ENCODE results near the gene RNF8. TPM values are rescaled to one million over a fixed set of nuclear protein-coding genes. Genes with fewer than 3 reads are reported as not detected.
A peak's percentile ranks its signal among the peaks of the same experiment; 100 is the strongest.

Gene RNF8
- total and polyA plus RNA-seq, 9 of the 15 experiments (the other 6 are each of a cell fraction or from before 2014, with no cell fraction given), result 10.6 to 47.0 (median 37.5) TPM

DNA sequence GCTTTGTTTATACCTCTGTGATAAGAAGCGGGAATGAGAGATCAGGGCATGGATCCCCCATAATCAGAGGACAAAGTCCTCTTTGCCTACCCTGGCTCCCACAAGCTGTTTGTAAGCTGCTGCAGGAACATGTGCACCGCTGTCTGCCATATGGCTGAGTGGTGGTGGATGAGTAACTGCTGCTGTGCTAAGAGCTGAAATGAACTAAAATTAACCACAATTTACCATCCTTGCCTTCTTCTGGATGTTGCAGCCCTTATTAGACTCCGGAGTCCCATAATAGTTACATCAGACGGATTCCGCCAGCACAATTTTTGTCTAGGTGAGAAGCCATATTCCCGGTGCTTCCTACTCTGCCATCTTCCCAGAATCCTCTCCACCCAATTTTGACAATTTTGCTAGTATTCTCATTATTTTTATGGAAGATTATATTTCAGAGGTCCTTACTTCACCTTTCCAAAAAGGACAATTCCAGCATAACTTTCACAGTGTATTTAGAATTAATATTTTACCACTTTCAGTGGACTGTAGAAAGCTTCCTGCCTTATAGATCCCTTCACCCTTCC, 73.2 kb downstream of the RNF8 start (continued):
- TF ChIP-seq BMI1 (IDR thresholded peaks at IDR 0.05; ENCODE audit: low read length) (no peak), RHOXF2B (CRISPR knock-in tag; conservative IDR thresholded peaks at IDR 0.05) (0 out of 2 replicates have a peak, but pooled peaks have one; percentile 16), CCNT2 (IDR thresholded peaks at IDR 0.05; ENCODE audit: borderline replicate concordance, extremely low read depth, insufficient read length, low read depth, low read length) (no peak), ZNF263 (CRISPR knock-in tag; IDR thresholded peaks at IDR 0.05; ENCODE audit: borderline replicate concordance) (no peak), FOS (IDR thresholded peaks at IDR 0.05; ENCODE audit: extremely low read depth, insufficient read length) (no peak), RBFOX2 (IDR thresholded peaks at IDR 0.05; ENCODE audit: low read depth, low read length) (peak; percentile 48; the same call in 1 of the 2 replicates), NCOA1 (IDR thresholded peaks at IDR 0.05; ENCODE audit: low read depth) (no peak), RBM15 (IDR thresholded peaks at IDR 0.05; ENCODE audit: insufficient read depth, low read length) (no peak), SNIP1 (IDR thresholded peaks at IDR 0.05; ENCODE audit: low read depth) (no peak), ZNF584 (CRISPR knock-in tag; IDR thresholded peaks at IDR 0.05; ENCODE audit: low read depth) (peak; percentile 74), ZEB2 (IDR thresholded peaks at IDR 0.05) (no peak), PPARD (CRISPR knock-in tag; IDR thresholded peaks at IDR 0.05) (no peak), NFE2 (IDR thresholded peaks at IDR 0.05; ENCODE audit: low read depth) (no peak), ZNF354B (CRISPR knock-in tag; IDR thresholded peaks at IDR 0.05) (no peak), STAG1 (CRISPR knock-in tag; IDR thresholded peaks at IDR 0.05; ENCODE audit: borderline replicate concordance) (no peak), NONO (IDR thresholded peaks at IDR 0.05; ENCODE audit: low read depth in 2 of 2, low read length in 1 of 2) (no peak), POLR2B (IDR thresholded peaks at IDR 0.05; ENCODE audit: low read depth, partially characterized antibody) (peak; percentile 12)
- TF ChIP-seq, protein P1, sequence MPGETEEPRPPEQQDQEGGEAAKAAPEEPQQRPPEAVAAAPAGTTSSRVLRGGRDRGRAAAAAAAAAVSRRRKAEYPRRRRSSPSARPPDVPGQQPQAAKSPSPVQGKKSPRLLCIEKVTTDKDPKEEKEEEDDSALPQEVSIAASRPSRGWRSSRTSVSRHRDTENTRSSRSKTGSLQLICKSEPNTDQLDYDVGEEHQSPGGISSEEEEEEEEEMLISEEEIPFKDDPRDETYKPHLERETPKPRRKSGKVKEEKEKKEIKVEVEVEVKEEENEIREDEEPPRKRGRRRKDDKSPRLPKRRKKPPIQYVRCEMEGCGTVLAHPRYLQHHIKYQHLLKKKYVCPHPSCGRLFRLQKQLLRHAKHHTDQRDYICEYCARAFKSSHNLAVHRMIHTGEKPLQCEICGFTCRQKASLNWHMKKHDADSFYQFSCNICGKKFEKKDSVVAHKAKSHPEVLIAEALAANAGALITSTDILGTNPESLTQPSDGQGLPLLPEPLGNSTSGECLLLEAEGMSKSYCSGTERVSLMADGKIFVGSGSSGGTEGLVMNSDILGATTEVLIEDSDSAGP (CRISPR knock-in tag; IDR thresholded peaks at IDR 0.05), result no peak
- TF ChIP-seq, protein P2, sequence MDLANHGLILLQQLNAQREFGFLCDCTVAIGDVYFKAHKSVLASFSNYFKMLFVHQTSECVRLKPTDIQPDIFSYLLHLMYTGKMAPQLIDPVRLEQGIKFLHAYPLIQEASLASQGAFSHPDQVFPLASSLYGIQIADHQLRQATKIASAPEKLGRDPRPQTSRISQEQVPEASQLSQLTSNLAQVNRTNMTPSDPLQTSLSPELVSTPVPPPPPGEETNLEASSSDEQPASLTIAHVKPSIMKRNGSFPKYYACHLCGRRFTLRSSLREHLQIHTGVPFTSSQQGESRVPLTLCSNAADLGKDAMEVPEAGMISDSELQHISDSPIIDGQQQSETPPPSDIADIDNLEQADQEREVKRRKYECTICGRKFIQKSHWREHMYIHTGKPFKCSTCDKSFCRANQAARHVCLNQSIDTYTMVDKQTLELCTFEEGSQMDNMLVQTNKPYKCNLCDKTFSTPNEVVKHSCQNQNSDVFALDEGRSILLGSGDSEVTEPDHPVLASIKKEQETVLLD (IDR thresholded peaks at IDR 0.05), result peak; percentile 56; the same call in 1 of the 2 replicates
- TF ChIP-seq, protein P3, sequence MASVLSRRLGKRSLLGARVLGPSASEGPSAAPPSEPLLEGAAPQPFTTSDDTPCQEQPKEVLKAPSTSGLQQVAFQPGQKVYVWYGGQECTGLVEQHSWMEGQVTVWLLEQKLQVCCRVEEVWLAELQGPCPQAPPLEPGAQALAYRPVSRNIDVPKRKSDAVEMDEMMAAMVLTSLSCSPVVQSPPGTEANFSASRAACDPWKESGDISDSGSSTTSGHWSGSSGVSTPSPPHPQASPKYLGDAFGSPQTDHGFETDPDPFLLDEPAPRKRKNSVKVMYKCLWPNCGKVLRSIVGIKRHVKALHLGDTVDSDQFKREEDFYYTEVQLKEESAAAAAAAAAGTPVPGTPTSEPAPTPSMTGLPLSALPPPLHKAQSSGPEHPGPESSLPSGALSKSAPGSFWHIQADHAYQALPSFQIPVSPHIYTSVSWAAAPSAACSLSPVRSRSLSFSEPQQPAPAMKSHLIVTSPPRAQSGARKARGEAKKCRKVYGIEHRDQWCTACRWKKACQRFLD (CRISPR knock-in tag; IDR thresholded peaks at IDR 0.05), result peak; percentile 98
- TF ChIP-seq, protein P4, sequence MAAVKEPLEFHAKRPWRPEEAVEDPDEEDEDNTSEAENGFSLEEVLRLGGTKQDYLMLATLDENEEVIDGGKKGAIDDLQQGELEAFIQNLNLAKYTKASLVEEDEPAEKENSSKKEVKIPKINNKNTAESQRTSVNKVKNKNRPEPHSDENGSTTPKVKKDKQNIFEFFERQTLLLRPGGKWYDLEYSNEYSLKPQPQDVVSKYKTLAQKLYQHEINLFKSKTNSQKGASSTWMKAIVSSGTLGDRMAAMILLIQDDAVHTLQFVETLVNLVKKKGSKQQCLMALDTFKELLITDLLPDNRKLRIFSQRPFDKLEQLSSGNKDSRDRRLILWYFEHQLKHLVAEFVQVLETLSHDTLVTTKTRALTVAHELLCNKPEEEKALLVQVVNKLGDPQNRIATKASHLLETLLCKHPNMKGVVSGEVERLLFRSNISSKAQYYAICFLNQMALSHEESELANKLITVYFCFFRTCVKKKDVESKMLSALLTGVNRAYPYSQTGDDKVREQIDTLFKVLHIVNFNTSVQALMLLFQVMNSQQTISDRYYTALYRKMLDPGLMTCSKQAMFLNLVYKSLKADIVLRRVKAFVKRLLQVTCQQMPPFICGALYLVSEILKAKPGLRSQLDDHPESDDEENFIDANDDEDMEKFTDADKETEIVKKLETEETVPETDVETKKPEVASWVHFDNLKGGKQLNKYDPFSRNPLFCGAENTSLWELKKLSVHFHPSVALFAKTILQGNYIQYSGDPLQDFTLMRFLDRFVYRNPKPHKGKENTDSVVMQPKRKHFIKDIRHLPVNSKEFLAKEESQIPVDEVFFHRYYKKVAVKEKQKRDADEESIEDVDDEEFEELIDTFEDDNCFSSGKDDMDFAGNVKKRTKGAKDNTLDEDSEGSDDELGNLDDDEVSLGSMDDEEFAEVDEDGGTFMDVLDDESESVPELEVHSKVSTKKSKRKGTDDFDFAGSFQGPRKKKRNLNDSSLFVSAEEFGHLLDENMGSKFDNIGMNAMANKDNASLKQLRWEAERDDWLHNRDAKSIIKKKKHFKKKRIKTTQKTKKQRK (IDR thresholded peaks at IDR 0.05; ENCODE audit: borderline replicate concordance, low read depth, low read length), result no peak
